Hematopoietic multipotent progenitor cell treated with erythropoietin and hydrocortisone succinate and interleukin-3 and kit ligand, for 4 days (in vitro differentiated cells): ENCODE data around the gene GAL3ST2.
A peak's percentile ranks its signal among the peaks of the same experiment; 100 is the strongest.
"Not testable (repeated sequence)": the region's sequence is repeated elsewhere in the genome, so short reads cannot be mapped to it uniquely, and the experiment has no call there.

Experiments
- DNase-seq: peaks from one replicate; pipeline ENCODE4 v3.0.0-alpha.2; 2015

Gene GAL3ST2

GRCh38 chr2:241748468-241749256 is 28.0 kb upstream of the GAL3ST2 start:
- no peak for DNase-seq

GRCh38 chr2:241750076-241750840 is 26.4 kb upstream of the GAL3ST2 start:
- DNase-seq = no peak

- no peak for DNase-seq
These were observed 25.5 kb upstream of the GAL3ST2 start for GRCh38 chr2:241751152-241751551.

GRCh38 chr2:241751776-241752175 is 24.8 kb upstream of the GAL3ST2 start:
- DNase-seq = no peak

- DNase-seq = no peak
These were observed 24.4 kb upstream of the GAL3ST2 start for GRCh38 chr2:241752253-241752652.

- DNase-seq = no peak
These were observed 23.8 kb upstream of the GAL3ST2 start for GRCh38 chr2:241752689-241753276.

- DNase-seq = no peak
These were observed 23.1 kb upstream of the GAL3ST2 start for GRCh38 chr2:241753493-241753892.

- no peak for DNase-seq
These were observed 22.6 kb upstream of the GAL3ST2 start for GRCh38 chr2:241754042-241754441.

GRCh38 chr2:241755166-241755565 is 21.5 kb upstream of the GAL3ST2 start:
- no peak for DNase-seq

GRCh38 chr2:241755777-241756176 is 20.8 kb upstream of the GAL3ST2 start:
- DNase-seq = no peak

GRCh38 chr2:241759067-241759807 is 17.4 kb upstream of the GAL3ST2 start:
- no peak for DNase-seq

- not testable (repeated sequence) for DNase-seq
These were observed 16.7 kb upstream of the GAL3ST2 start for GRCh38 chr2:241759893-241760292.

- DNase-seq = no peak
These were observed 16.3 kb upstream of the GAL3ST2 start for GRCh38 chr2:241760301-241760771.

GRCh38 chr2:241762321-241762932 is 14.2 kb upstream of the GAL3ST2 start:
- DNase-seq = no peak

GRCh38 chr2:241762933-241763369 is 13.7 kb upstream of the GAL3ST2 start:
- peak; percentile 59 for DNase-seq

- DNase-seq = no peak
These were observed 12.9 kb upstream of the GAL3ST2 start for GRCh38 chr2:241763551-241764274.

- no peak for DNase-seq
These were observed 12.1 kb upstream of the GAL3ST2 start for GRCh38 chr2:241764275-241765241.

- DNase-seq = no peak
These were observed 9.0 kb upstream of the GAL3ST2 start for GRCh38 chr2:241767464-241768250.

GRCh38 chr2:241768251-241768711 is 8.3 kb upstream of the GAL3ST2 start:
- no peak for DNase-seq

- DNase-seq = no peak
These were observed 7.8 kb upstream of the GAL3ST2 start for GRCh38 chr2:241768850-241769249.
